GM12878 (cell line): Measurements from ENCODE around the gene COL25A1. TPM values are rescaled to one million over a fixed set of nuclear protein-coding genes. Genes with fewer than 3 reads are reported as not detected.

Experiments used
- ATAC-seq: fragments of 200-7000 bp; cut with Tn5 transposase; 3 replicates; pipeline ENCODE4 v1.9.1; 2020; ENCODE audit warnings: mild to moderate bottlenecking, moderate library complexity
- BruUV-seq: library from RNA; stranded (reverse); fragments of 400-500 nt; replicated peaks from 2 replicates; lab custom pipeline; 2021; lab: Mats Ljungman, UMichigan
- CTCF ChIA-PET: fragments of 300-600 bp; sonication (Branson Sonifier 250); formaldehyde crosslinking; extraction: SDS; loops from one replicate; lab custom pipeline; 2021; ENCODE audit warnings: inconsistent platforms; lab: Yijun Ruan, JAX
- POLR2A ChIA-PET: fragments of 350-600 bp; formaldehyde crosslinking; extraction: SDS; loops from one replicate; lab custom pipeline; 2021; ENCODE audit warnings: inconsistent platforms; lab: Charles Lee
- RAD21 ChIA-PET: fragments of 300-600 bp; sonication (Branson Sonifier 250); formaldehyde crosslinking; loops from one replicate; lab custom pipeline; 2023; ENCODE audit warnings: antibody characterized with exemption; ENCODE audit not compliant: unreplicated experiment; lab: Charles Lee
- SMC1A ChIA-PET: fragments of 300-600 bp; sonication (Branson Sonifier 250); formaldehyde crosslinking; loops from one replicate; lab custom pipeline; 2023; ENCODE audit not compliant: unreplicated experiment, uncharacterized antibody; lab: Charles Lee
- DNase-seq: peaks from one replicate; pipeline ENCODE4 v3.0.0-alpha.2; 2011; ENCODE audit warnings: low read depth, low spot score
- FAIRE-seq: peaks from 3 replicates; lab custom pipeline; 2011; peaks lifted over from hg19 to GRCh38; lab: Jason Lieb, UNC
- H2AFZ ChIP-seq: 2 replicates; pipeline ENCODE4 v1.6.0; 2011; ENCODE audit warnings: low read depth, low read length, control low read depth; ENCODE audit not compliant: control insufficient read depth
- H3K27ac ChIP-seq: 2 replicates; pipeline ENCODE4 v1.5.1; 2011; ENCODE audit warnings: control low read depth; ENCODE audit not compliant: control insufficient read depth, insufficient read depth
- H3K27me3 ChIP-seq, 2 experiments: replicated peaks in 1 of 2; 2 replicates each; pipeline versions ENCODE4 v1.6.0 to v1.6.1; 2011; ENCODE audit warnings: low read length in 1 of 2; ENCODE audit not compliant: control insufficient read depth in 2 of 2, insufficient read depth in 2 of 2
- H3K36me3 ChIP-seq, 2 experiments: 2 replicates each; pipeline ENCODE4 v1.5.1; 2011; ENCODE audit warnings: low read length in 1 of 2; ENCODE audit not compliant: control insufficient read depth in 2 of 2, insufficient read depth in 2 of 2
- H3K4me1 ChIP-seq: 2 replicates; pipeline ENCODE4 v1.6.1; 2011; ENCODE audit warnings: mild to moderate bottlenecking, low read length, moderate library complexity, mixed read lengths; ENCODE audit not compliant: control insufficient read depth, insufficient read depth
- H3K4me2 ChIP-seq: 2 replicates; pipeline ENCODE4 v1.6.0; 2011; ENCODE audit warnings: control low read depth; ENCODE audit not compliant: control insufficient read depth, insufficient read depth
- H3K4me3 ChIP-seq: fragments of 200-600 bp; sonication (generic); 2 replicates; pipeline ENCODE4 v1.5.1; 2016
- H3K79me2 ChIP-seq: 2 replicates; pipeline ENCODE4 v1.6.0; 2011; ENCODE audit warnings: low read length; ENCODE audit not compliant: control insufficient read depth, insufficient read depth
- H3K9ac ChIP-seq: 2 replicates; pipeline ENCODE4 v1.8.0; 2011; ENCODE audit warnings: low read length, control low read depth, mixed read lengths; ENCODE audit not compliant: control insufficient read depth, insufficient read depth
- H3K9me3 ChIP-seq: replicated peaks from 3 replicates; pipeline ENCODE4 v1.5.1; 2011; ENCODE audit warnings: mild to moderate bottlenecking, low read length; ENCODE audit not compliant: control insufficient read depth, insufficient read depth
- H4K20me1 ChIP-seq: 2 replicates; pipeline ENCODE4 v1.6.0; 2011; ENCODE audit not compliant: control insufficient read depth, insufficient read depth
- CREM ChIP-seq: IDR thresholded peaks from 2 replicates; pipeline ENCODE4 v1.6.1; 2014; ENCODE audit warnings: antibody characterized with exemption, low read depth
- ETV6 ChIP-seq, 2 experiments: fragments of 450-650 bp in 1 of 2; IDR thresholded peaks in 1 of 2; conservative IDR thresholded peaks in 1 of 2; 2 replicates each; pipeline ENCODE4 v1.6.1; 2014; ENCODE audit warnings: antibody characterized with exemption in 1 of 2, borderline replicate concordance in 1 of 2, low read depth in 1 of 2, mild to moderate bottlenecking in 1 of 2, moderate library complexity in 1 of 2
- JUND ChIP-seq: IDR thresholded peaks from 2 replicates; pipeline ENCODE4 v1.6.1; 2012; ENCODE audit warnings: low read depth, mild to moderate bottlenecking, low read length, improper control_type of control experiment, moderate library complexity
- RFX5 ChIP-seq: IDR thresholded peaks from 2 replicates; pipeline ENCODE4 v1.6.1; 2011; ENCODE audit warnings: low read depth, low read length, improper control_type of control experiment
- SMARCA5 ChIP-seq: fragments of 450-650 bp; IDR thresholded peaks from 2 replicates; pipeline ENCODE4 v1.6.1; 2017; ENCODE audit warnings: mild to moderate bottlenecking
- TARDBP ChIP-seq: IDR thresholded peaks from 2 replicates; pipeline ENCODE4 v1.6.1; 2016; ENCODE audit warnings: borderline replicate concordance
- TBL1XR1 ChIP-seq: IDR thresholded peaks from 2 replicates; pipeline ENCODE4 v1.6.1; 2012; ENCODE audit warnings: low read depth, low read length, improper control_type of control experiment
- TCF7 ChIP-seq: IDR thresholded peaks from 2 replicates; pipeline ENCODE4 v1.6.1; 2014; ENCODE audit warnings: antibody characterized with exemption, borderline replicate concordance
- WGBS: methylation state at CpG from one replicate; pipeline ENCODE4 v1.1.6; 2016; ENCODE audit warnings: low lambda C conversion rate; ENCODE audit not compliant: insufficient replicate concordance, insufficient coverage; ENCODE audit errors: missing lambda C conversion rate; 5-methylcytosine and 5-hydroxymethylcytosine counted together
- in situ Hi-C: fragments of 300-500 bp; cut with MboI; formaldehyde crosslinking; loops from 9 replicates; pipeline ENCODE4 v1.14.3; 2018; ENCODE audit warnings: mixed read lengths
- intact Hi-C: fragments of 100-400 bp; cut with micrococcal nuclease; formaldehyde crosslinking; loops from one replicate; pipeline ENCODE4 v1.14.2; 2022; ENCODE audit not compliant: unreplicated experiment
- polyA plus RNA-seq, 11 experiments: library from polyadenylated mRNA; depleted of rRNA in 4 of 11; unstranded in 6 of 11; stranded (reverse) in 5 of 11; fragments of >200 nt; fragmentation: Nextera tagmentation in 4 of 11; fragmentation: Illumina TruSeq in 1 of 11; extraction: Ambion mirVana in 4 of 11; extraction: Trizol in 1 of 11; gene quantifications; 1 replicate in 1 of 11; 2 replicates in 10 of 11; pipeline versions ENCODE4 v1.2.1 to v1.2.3, GENCODE V29; 2011 to 2016; ENCODE audit warnings: inconsistent platforms in 2 of 11, missing spikeins in 2 of 11, low read depth in 1 of 11
- total RNA-seq, 4 experiments: library from RNA; depleted of rRNA in 3 of 4; stranded (reverse); fragments of >200 nt in 3 of 4; fragmentation: Illumina TruSeq in 1 of 4; extraction: Trizol in 1 of 4; gene quantifications; 2 replicates each; pipeline versions ENCODE4 v1.2.1 to v1.2.3, GENCODE V29; 2013 to 2021
- TF ChIP-seq, protein P1 (sequence below): IDR thresholded peaks from 2 replicates; pipeline ENCODE4 v1.6.1; 2011; ENCODE audit warnings: low read depth, mild to moderate bottlenecking, low read length, moderate library complexity, borderline replicate concordance; ENCODE audit errors: extremely low read depth
- TF ChIP-seq, protein P2 (sequence below): fragments of 450-650 bp; IDR thresholded peaks from 2 replicates; pipeline ENCODE4 v1.6.1; 2017; ENCODE audit warnings: antibody characterized with exemption, mild to moderate bottlenecking, moderate library complexity
- TF ChIP-seq, protein P3 (sequence below): fragments of 450-650 bp; IDR thresholded peaks from 2 replicates; pipeline ENCODE4 v1.6.1; 2017; ENCODE audit warnings: mild to moderate bottlenecking

Gene COL25A1
- total and polyA plus RNA-seq, 10 of the 15 experiments (the other 5 are each of a cell fraction or from before 2014, with no cell fraction given) = 0.01 to 0.26 (median 0.12) TPM; not detected in 6

DNA sequence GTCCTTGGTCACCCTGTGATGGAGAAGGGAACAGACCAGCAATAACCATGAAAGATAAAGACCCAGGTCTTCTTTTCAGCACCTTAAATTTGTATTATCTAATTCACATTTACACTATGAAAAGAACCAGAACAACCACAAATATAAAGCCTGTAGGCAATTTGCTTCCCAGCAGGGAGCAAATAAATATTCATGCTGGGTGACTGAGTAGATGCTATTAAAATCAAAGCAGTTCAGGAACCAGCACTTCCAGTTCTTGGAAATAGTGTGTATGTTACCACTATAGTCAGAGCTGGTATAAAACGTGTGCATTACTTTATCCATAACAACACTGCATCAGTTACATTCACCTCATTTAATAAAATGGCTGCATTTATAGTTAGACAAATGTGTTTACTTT lies 361.8 kb downstream of the COL25A1 start (continued):
- TF ChIP-seq ETV6 (conservative IDR thresholded peaks at IDR 0.05 in 1 of 2, IDR thresholded peaks at IDR 0.05 in 1 of 2; ENCODE audit: borderline replicate concordance in 1 of 2, low read depth in 1 of 2) (no peak), CREM (no peak), SMARCA5 (no peak), JUND (no peak), TCF7 (no peak)
- TF ChIP-seq, protein P1, sequence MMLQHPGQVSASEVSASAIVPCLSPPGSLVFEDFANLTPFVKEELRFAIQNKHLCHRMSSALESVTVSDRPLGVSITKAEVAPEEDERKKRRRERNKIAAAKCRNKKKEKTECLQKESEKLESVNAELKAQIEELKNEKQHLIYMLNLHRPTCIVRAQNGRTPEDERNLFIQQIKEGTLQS = no peak
- TF ChIP-seq, protein P2, sequence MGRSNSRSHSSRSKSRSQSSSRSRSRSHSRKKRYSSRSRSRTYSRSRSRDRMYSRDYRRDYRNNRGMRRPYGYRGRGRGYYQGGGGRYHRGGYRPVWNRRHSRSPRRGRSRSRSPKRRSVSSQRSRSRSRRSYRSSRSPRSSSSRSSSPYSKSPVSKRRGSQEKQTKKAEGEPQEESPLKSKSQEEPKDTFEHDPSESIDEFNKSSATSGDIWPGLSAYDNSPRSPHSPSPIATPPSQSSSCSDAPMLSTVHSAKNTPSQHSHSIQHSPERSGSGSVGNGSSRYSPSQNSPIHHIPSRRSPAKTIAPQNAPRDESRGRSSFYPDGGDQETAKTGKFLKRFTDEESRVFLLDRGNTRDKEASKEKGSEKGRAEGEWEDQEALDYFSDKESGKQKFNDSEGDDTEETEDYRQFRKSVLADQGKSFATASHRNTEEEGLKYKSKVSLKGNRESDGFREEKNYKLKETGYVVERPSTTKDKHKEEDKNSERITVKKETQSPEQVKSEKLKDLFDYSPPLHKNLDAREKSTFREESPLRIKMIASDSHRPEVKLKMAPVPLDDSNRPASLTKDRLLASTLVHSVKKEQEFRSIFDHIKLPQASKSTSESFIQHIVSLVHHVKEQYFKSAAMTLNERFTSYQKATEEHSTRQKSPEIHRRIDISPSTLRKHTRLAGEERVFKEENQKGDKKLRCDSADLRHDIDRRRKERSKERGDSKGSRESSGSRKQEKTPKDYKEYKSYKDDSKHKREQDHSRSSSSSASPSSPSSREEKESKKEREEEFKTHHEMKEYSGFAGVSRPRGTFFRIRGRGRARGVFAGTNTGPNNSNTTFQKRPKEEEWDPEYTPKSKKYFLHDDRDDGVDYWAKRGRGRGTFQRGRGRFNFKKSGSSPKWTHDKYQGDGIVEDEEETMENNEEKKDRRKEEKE = no peak

DNA sequence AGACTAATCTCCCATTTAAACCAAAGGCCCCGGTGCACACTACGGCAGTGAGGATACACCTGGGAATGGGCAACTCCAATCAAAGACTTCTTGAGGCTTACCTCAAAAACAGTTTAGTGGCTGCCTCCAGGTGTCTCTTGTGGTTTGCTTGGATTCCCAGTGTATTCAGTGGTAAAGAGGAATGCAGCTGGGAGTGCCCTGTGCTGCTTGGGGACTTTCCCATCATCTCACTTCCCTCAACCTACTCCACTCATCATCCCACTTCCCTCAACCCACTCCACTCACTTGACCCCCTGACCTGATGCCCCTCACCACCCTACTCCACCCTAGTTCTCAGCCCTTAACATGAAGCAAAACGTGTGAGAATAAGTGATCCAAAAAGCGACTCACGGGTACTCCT lies 362.3 kb downstream of the COL25A1 start:
- Histone ChIP-seq H3K27me3 (no peaks in the 10 kb centered on the region; a peak in 1 of 4 replicates), H3K9ac (no peak overlapping the region), H3K4me3 (no peak overlapping the region)
- no peak for DNase-seq
- in situ Hi-C loops = no loop called here
- SMC1A ChIA-PET = no interaction called here
- TF ChIP-seq TBL1XR1 (no peak), RFX5 (no peak), TARDBP (no peak)
- TF ChIP-seq, protein P3, sequence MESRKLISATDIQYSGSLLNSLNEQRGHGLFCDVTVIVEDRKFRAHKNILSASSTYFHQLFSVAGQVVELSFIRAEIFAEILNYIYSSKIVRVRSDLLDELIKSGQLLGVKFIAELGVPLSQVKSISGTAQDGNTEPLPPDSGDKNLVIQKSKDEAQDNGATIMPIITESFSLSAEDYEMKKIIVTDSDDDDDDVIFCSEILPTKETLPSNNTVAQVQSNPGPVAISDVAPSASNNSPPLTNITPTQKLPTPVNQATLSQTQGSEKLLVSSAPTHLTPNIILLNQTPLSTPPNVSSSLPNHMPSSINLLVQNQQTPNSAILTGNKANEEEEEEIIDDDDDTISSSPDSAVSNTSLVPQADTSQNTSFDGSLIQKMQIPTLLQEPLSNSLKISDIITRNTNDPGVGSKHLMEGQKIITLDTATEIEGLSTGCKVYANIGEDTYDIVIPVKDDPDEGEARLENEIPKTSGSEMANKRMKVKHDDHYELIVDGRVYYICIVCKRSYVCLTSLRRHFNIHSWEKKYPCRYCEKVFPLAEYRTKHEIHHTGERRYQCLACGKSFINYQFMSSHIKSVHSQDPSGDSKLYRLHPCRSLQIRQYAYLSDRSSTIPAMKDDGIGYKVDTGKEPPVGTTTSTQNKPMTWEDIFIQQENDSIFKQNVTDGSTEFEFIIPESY = no peak
- TF ChIP-seq, all 136 proteins: peak for 0
- ATAC-seq = no peak
- ChIA-PET CTCF (no interaction called here), POLR2A (no interaction called here), RAD21 (no interaction called here)
- Histone ChIP-seq H3K4me2 (no peak overlapping the region), H3K9me3 (no peaks in the 10 kb centered on the region), H3K27ac (no peak overlapping the region), H3K36me3 (no peaks in the 10 kb centered on the region), H4K20me1 (no peaks in the 10 kb centered on the region), H2AFZ (no peak overlapping the region), H3K4me1 (no peaks in the 10 kb centered on the region), H3K79me2 (no peaks in the 10 kb centered on the region)
- no TSS peak for BruUV-seq
- intact Hi-C loops = no loop called here
- FAIRE-seq = no peak
- WGBS = 38% methylated on average over 5 of the region's 5 CpGs
